Activated naive CD8-positive, alpha-beta T cell (primary cell): Measurements from ENCODE around the gene POU6F1.
"Not testable (repeated sequence)": the region's sequence is repeated elsewhere in the genome, so short reads cannot be mapped to it uniquely, and the experiment has no call there.

Source experiments
- H3K27ac Mint-ChIP-seq: one replicate; pipeline ENCODE4 v1.8.0; 2021; ENCODE audit warnings: mixed read lengths
- H3K27me3 Mint-ChIP-seq: one replicate; pipeline ENCODE4 v1.8.0; 2021; ENCODE audit warnings: mixed read lengths
- H3K36me3 Mint-ChIP-seq: one replicate; pipeline ENCODE4 v1.8.0; 2021; ENCODE audit warnings: mixed read lengths
- H3K4me1 Mint-ChIP-seq: one replicate; pipeline ENCODE4 v1.8.0; 2021; ENCODE audit warnings: low read depth, mixed read lengths
- H3K4me3 Mint-ChIP-seq: one replicate; pipeline ENCODE4 v1.8.0; 2021; ENCODE audit warnings: mild to moderate bottlenecking, mixed read lengths
- H3K9me3 Mint-ChIP-seq: one replicate; pipeline ENCODE4 v1.8.0; 2021; ENCODE audit warnings: low read depth, mixed read lengths

Gene POU6F1, protein sequence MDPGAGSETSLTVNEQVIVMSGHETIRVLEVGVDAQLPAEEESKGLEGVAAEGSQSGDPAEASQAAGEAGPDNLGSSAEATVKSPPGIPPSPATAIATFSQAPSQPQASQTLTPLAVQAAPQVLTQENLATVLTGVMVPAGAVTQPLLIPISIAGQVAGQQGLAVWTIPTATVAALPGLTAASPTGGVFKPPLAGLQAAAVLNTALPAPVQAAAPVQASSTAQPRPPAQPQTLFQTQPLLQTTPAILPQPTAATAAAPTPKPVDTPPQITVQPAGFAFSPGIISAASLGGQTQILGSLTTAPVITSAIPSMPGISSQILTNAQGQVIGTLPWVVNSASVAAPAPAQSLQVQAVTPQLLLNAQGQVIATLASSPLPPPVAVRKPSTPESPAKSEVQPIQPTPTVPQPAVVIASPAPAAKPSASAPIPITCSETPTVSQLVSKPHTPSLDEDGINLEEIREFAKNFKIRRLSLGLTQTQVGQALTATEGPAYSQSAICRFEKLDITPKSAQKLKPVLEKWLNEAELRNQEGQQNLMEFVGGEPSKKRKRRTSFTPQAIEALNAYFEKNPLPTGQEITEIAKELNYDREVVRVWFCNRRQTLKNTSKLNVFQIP

DNA sequence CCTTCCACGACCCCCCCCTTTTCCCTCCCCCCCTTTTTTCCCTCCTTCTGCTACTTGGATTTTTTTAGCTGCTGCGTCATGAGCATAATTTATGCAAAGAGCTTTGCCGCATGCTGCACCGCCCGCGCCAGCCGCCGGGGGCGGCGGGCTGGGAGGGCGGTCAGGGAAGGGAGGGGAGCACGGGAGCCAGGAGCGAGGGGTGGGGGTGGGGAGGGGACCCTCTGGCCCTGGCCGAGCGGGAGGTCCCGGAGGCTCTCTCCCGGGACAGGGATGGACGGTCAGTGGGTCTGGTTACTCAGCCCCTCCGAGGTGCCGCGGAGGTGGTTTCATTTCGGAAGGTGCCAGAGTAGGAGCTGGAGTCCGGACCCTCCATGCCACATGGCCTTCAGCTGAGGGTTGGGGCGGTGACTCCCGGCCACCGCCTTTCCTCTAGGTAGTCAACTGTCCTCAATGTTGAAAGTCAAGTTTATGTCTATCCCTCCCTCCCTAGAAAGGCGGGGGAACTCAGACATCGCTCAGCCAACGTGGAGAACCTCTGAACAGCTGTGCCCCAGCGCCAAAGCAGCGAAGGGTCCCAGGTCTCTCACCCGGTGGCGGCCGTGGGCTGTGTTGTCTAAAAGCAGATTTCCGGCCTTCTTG, at the start of gene POU6F1:
Gene POU6F1, minus strand, starts transcription at position 95 of the 639 bp plus-strand sequence. CDS start 11,226 bp downstream, outside the sequence.
- Mint-ChIP-seq H3K4me1 (peaks cover 26% of the 10 kb centered on the region), H3K4me3 (peak within 1 kb of the TSS; percentile 87), H3K27ac (peak within 1 kb of the TSS; percentile 91), H3K27me3 (no peaks in the 10 kb centered on the region), H3K9me3 (no peaks in the 10 kb centered on the region), H3K36me3 (no peaks in the 10 kb centered on the region)

DNA sequence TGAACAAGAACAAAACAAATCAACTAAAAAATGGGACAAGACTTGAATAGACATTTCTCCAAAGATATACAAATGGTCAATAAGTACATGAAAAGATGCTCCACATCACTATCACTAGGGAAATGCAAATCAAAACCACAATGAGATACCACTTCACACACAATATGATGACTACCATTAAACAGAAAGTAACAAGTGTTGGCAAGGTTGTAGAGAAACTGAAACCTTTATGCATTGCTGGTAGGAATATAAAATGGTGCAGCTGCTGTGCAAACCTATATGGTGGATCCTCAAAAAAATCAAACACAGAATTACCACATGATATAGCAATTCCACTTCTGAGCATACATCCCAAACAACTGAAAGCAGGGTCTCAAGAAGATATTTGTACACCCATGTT, 47.2 kb upstream of the POU6F1 start:
- peaks cover 2% of the 10 kb centered on the region for H3K36me3 Mint-ChIP-seq
- H3K27ac Mint-ChIP-seq: no peak overlapping the region
- H3K4me1 Mint-ChIP-seq: peaks cover 26% of the 10 kb centered on the region
- no peaks in the 10 kb centered on the region for H3K27me3 Mint-ChIP-seq
- H3K4me3 Mint-ChIP-seq: no peak overlapping the region
- no peaks in the 10 kb centered on the region for H3K9me3 Mint-ChIP-seq

DNA sequence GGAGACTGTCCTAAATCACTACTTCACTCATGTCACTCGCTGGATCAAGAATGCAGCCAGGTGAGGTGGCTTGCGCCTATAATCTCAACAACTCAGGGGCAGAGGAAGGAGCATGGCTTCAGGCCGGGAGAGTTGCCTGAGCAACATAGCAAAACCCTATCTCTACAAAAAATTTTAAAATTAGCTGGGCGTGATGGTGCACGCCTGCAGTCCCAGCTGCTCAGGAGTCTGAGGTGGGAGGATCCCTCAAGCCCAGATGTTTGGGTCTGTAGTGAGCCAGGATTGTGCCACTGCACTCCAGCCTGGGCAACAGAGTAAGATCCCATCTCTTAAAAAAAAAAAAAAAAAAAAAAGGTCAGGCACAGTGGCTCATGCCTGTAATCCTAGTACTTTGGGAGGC, 46.4 kb upstream of the POU6F1 start:
- H3K27ac Mint-ChIP-seq: no peak overlapping the region
- H3K36me3 Mint-ChIP-seq: peaks cover 2% of the 10 kb centered on the region
- no peaks in the 10 kb centered on the region for H3K27me3 Mint-ChIP-seq
- no peaks in the 10 kb centered on the region for H3K9me3 Mint-ChIP-seq
- H3K4me3 Mint-ChIP-seq: no peak overlapping the region
- H3K4me1 Mint-ChIP-seq: peaks cover 24% of the 10 kb centered on the region

DNA sequence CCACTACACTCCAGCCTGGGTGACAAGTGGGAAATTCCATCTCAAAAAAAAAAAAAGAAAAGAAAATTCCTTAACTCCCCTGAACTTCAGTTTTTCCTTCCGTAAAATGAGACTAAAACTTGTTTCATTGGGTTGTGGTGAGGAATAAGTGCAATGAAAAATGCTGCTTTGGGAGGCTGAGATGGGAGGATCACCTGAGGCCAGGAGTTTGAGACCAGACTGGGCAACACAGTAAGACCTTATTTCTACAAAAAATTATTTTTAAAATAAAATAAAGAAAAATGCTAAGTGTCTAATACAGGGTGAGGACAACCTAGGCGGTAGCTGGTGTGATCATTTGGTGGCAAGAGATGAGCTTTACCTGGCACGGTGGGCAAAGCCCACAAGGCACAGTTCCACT, 45.5 kb upstream of the POU6F1 start:
- Mint-ChIP-seq H3K27me3 (no peaks in the 10 kb centered on the region), H3K4me1 (peaks cover 19% of the 10 kb centered on the region), H3K9me3 (no peaks in the 10 kb centered on the region), H3K36me3 (peaks cover 2% of the 10 kb centered on the region), H3K4me3 (no peak overlapping the region), H3K27ac (no peak overlapping the region)

DNA sequence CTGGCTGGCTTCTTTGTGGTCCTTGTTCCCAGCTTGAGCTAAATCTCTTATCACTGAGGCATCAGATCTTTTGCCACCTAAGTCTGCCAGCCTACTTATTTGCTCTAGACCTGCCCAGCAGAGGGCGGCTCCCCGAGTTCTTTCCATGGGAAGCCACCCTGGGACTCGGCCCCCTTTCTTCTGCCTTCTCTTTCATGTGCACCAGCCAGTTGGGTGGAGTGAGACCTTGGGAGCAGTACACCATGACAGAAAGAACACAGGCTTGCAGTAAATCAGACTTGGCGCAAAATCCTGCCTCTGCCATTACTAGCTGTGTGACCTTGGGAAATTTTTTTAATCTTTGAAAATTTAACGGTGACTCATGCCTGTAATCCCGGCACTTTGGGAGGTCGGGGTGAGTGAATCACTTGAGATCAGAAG, 44.9 kb upstream of the POU6F1 start:
- no peak overlapping the region for H3K4me3 Mint-ChIP-seq
- no peaks in the 10 kb centered on the region for H3K9me3 Mint-ChIP-seq
- H3K4me1 Mint-ChIP-seq: peaks cover 17% of the 10 kb centered on the region
- H3K36me3 Mint-ChIP-seq: peaks cover 2% of the 10 kb centered on the region
- no peak overlapping the region for H3K27ac Mint-ChIP-seq
- H3K27me3 Mint-ChIP-seq: no peaks in the 10 kb centered on the region

DNA sequence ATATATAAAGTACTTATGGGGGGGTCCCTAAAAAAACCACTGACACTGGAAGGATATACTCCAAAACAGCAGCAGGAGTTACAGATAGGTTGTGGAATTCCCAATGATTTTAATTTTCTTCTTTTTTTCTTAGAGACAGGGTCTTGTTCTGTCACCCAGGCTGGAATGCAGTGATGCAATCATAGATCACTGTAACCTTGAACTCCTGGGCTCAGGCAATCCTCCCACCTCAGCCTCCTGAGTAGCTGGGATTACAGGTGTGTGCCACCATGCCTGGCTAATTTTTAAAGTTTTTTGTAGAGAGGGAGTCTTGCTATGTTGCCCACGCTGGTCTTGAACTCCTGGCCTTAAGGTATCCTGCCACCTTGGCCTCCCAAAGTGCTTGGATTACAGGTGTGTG, 41.7 kb upstream of the POU6F1 start:
- H3K27me3 Mint-ChIP-seq, H3K9me3 Mint-ChIP-seq, H3K4me1 Mint-ChIP-seq, H3K27ac Mint-ChIP-seq, H3K4me3 Mint-ChIP-seq, H3K36me3 Mint-ChIP-seq: not testable (repeated sequence)

DNA sequence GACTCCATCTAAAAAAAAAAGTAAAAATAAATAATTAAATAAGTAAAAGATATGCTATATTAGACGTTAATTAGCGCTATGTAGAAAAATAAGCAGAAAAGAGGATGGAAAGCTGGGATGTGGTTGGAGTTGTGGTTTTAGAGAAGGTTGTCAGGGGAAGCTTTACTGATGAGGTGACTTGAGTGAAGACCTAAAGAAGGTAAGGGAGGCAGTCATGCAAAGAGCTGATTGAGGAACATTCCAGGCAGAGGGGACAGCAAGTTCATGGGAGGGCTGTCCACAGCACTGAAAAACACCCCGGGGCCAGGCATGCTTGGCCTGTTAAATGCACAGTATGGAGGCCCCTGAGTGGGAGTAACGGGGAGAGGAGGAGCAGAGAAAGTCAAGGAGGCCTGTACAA, 36.7 kb upstream of the POU6F1 start:
- H3K36me3 Mint-ChIP-seq: no peaks in the 10 kb centered on the region
- H3K4me3 Mint-ChIP-seq: no peak overlapping the region
- no peaks in the 10 kb centered on the region for H3K27me3 Mint-ChIP-seq
- H3K4me1 Mint-ChIP-seq: no peaks in the 10 kb centered on the region
- H3K9me3 Mint-ChIP-seq: no peaks in the 10 kb centered on the region
- H3K27ac Mint-ChIP-seq: no peak overlapping the region

DNA sequence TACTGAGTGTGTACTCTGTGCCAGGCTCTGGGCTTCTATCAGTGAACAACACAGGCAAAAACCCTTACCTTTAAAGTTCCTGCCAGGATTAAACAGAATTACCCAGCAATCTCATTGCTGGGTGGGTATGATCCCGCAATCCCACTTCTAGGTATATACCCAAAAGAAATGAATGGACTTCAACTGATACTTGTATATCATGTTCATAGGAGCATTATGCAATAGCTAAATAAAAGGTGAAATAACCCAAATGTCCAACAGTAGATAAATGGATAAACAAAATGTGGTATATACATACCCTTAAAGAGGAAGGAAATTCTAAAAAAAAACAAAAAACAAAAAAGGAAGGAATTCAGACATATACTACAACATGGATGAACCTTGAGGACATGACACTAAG, 35.4 kb upstream of the POU6F1 start:
- H3K9me3 Mint-ChIP-seq: no peaks in the 10 kb centered on the region
- peaks cover 4% of the 10 kb centered on the region for H3K4me1 Mint-ChIP-seq
- no peaks in the 10 kb centered on the region for H3K36me3 Mint-ChIP-seq
- H3K27me3 Mint-ChIP-seq: no peaks in the 10 kb centered on the region
- no peak overlapping the region for H3K27ac Mint-ChIP-seq
- no peak overlapping the region for H3K4me3 Mint-ChIP-seq

DNA sequence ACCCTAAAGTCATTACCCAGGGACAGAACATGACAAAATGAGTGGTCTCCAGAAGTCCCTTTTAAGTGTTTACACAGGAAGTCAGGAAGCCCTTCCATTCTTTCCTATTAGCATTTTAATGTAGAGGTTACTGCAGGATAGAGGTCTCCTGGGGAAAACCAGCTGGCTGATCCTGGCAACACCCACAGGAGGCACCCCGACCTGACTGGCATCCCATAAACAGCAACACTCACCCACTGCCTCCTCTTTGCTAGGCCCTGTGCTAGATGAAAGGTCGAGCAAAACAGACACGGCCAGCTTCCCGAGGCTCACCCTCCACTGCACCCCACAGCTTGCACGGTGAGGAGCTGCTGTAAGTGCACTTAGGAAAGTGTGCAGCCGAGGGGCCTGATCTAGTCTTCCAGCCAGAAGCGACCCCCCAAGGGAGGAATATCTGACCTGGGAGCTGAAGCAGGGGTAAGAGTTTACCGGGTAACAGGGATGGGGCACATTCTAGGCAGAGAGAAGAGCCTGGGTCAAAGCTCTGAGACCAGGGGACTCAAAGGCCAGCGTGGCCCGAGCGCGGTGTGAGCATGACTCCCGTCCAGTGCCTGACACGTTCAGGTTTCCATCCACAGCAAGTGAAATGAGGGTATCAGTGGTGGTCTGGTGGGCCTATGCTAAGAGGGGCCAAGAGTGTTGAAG, 29.8 kb upstream of the POU6F1 start:
- no peak overlapping the region for H3K4me3 Mint-ChIP-seq
- H3K27me3 Mint-ChIP-seq: no peaks in the 10 kb centered on the region
- peaks cover 6% of the 10 kb centered on the region for H3K36me3 Mint-ChIP-seq
- peaks cover 49% of the 10 kb centered on the region for H3K4me1 Mint-ChIP-seq
- H3K27ac Mint-ChIP-seq: peak overlapping the region; percentile 61
- H3K9me3 Mint-ChIP-seq: no peaks in the 10 kb centered on the region

DNA sequence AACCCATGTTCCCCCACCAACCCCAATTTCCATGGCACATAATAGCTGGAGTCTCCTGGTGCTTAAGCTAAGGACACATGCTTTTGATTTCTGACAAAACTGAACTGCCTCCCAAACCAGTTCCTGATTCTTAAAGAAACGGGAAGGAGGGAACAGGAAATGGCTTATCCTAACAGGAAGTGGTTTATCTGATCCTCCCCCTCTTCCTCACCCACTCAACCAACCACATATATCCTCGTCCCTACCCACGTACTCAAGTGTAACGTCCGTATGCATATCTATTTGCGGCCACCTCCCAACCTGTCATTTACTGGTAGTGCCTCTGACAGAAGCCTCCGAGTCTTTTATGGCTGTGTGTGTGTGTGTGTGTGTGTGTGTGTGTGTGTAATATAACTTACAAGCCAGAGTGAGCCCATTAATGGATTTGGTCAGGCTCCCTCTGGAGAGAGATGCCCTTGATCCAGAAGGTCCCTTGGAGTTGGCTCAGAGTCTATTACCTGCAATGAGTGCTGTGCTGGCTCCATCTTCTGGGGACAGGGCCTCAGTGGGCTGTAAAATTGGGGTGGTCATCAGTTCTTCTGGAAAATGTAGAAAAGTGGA, 28.5 kb upstream of the POU6F1 start:
- no peaks in the 10 kb centered on the region for H3K9me3 Mint-ChIP-seq
- no peaks in the 10 kb centered on the region for H3K27me3 Mint-ChIP-seq
- peak overlapping the region; percentile 41 for H3K27ac Mint-ChIP-seq
- H3K4me3 Mint-ChIP-seq: peak overlapping the region; percentile 38
- peaks cover 6% of the 10 kb centered on the region for H3K36me3 Mint-ChIP-seq
- H3K4me1 Mint-ChIP-seq: peaks cover 59% of the 10 kb centered on the region

DNA sequence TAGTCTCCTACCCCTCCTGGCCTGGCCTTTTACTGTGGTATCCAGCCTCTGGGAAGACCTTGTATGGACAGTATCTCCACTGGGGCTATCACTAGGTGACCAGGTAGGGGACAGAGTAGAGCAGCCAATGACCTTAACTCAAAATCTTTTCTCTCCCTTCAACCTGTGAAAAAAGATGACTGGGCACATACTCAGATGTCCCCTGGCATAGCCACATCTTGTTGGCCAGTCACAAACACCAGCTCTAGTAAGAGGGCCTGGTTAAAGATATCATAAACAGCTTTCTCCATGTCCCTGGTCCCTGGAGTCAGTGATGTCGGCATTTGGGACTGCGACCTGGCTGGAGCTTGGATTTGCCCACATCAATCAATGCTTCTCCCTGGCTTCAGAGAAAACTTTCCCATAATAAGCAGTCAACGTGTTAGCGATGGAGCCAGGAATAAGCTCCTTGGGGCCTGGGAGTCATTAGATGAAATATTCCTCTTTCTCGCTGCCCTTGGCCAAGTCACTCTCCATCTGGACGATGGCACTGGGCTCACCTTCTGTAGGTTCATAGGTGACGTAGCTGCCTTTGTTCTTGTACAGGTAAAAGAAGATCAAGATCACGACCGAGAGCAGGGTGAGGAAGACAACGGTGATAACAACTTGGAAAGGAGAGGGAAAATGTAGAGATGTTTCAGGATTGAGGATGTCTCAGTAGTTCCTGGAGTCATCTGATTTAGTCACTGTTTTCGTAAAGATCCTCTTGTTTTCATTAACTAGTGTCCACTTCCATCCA, 27.8 kb upstream of the POU6F1 start:
- Mint-ChIP-seq H3K4me1 (peaks cover 66% of the 10 kb centered on the region), H3K27ac (peak overlapping the region; percentile 41), H3K4me3 (peak overlapping the region; percentile 48), H3K9me3 (no peaks in the 10 kb centered on the region), H3K27me3 (no peaks in the 10 kb centered on the region), H3K36me3 (peaks cover 6% of the 10 kb centered on the region)

DNA sequence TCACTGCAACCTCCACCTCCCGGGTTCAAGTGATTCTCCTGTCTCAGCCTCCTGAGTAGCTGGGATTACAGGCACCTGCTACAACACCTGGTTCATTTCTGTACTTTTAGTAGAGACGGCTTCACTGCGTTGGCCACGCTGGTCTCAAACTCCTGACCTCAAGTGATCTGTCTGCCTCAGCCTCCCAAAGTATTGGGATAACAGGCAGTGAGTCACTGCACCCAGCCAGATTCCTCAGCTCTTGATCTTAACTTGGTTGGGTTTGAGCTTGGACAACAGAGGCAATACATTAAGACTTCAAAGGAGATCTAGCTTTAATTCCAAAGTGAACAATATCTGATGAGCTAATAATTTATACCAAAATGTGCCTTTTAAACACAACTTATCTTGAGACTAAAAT, 26.4 kb upstream of the POU6F1 start:
- H3K27me3 Mint-ChIP-seq: no peaks in the 10 kb centered on the region
- peaks cover 9% of the 10 kb centered on the region for H3K36me3 Mint-ChIP-seq
- H3K27ac Mint-ChIP-seq: peak overlapping the region; percentile 74

DNA sequence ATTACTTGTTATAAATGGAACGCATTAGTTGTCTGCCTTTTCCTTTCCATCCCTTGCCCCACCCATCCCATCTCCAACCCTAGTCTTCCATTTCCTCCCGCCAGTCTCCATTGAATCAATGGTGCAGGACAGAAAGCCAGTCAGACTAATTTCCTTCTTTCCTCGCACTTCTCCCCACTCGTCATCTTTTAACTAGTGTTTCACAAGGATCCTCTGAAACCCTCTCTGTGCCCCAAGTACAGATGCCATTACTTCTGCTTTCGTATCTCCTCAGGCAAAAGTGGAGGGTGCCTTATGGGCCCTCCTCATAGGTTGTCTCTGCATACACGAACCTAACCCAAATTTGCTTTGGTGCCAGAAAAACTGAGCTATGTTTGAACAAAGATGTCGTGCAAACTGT, 25.0 kb upstream of the POU6F1 start:
- Mint-ChIP-seq H3K9me3 (no peaks in the 10 kb centered on the region), H3K4me3 (no peak overlapping the region), H3K27ac (peak overlapping the region; percentile 31), H3K4me1 (peaks cover 74% of the 10 kb centered on the region), H3K36me3 (peaks cover 9% of the 10 kb centered on the region), H3K27me3 (no peaks in the 10 kb centered on the region)

More for the DNA sequence above, 26.4 kb upstream of the POU6F1 start:
- Mint-ChIP-seq H3K9me3 (no peaks in the 10 kb centered on the region), H3K4me3 (no peak overlapping the region), H3K4me1 (peaks cover 76% of the 10 kb centered on the region)

DNA sequence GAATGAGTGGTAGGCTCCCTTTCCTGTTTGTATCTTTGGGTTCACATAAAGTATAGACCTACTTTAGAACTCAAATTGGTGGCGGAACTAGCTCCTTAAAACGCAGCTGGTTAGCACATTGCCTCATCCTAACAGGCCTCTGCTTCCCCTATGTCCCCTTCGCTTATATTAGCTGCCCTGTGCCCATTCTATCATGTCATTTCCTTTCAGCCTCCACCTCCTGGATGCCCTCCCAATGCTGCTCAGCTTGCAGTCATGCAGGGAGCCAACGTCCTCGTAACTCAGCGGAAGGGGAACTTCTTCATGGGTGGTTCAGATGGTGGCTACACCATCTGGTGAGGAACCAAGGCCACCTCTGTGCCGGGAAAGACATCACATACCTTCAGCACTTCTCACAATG, 24.3 kb upstream of the POU6F1 start:
- H3K4me3 Mint-ChIP-seq: peak overlapping the region; percentile 60
- H3K27ac Mint-ChIP-seq: peak overlapping the region; percentile 83
- no peaks in the 10 kb centered on the region for H3K27me3 Mint-ChIP-seq
- H3K4me1 Mint-ChIP-seq: peaks cover 68% of the 10 kb centered on the region
- H3K9me3 Mint-ChIP-seq: no peaks in the 10 kb centered on the region
- H3K36me3 Mint-ChIP-seq: peaks cover 9% of the 10 kb centered on the region
